K562 (cell line): ENCODE data around the gene IGF2BP1. TPM values are rescaled to one million over a fixed set of nuclear protein-coding genes. Genes with fewer than 3 reads are reported as not detected.

ENCODE experiments used
- ARID2 ChIP-seq: fragments of 450-650 bp; IDR thresholded peaks from 2 replicates; pipeline ENCODE4 v1.6.1; 2017; ENCODE audit warnings: antibody characterized with exemption, mild to moderate bottlenecking
- ETS2 ChIP-seq: IDR thresholded peaks from 2 replicates; pipeline ENCODE4 v1.6.1; 2016; ENCODE audit warnings: borderline replicate concordance, missing genetic modification characterization, mild to moderate bottlenecking, moderate library complexity, missing compliant biosample characterization; ENCODE audit not compliant: poor library complexity, severe bottlenecking
- GABPB1 ChIP-seq: sonication (generic); formaldehyde crosslinking; IDR thresholded peaks from 2 replicates; pipeline ENCODE4 v1.8.0; 2022; ENCODE audit warnings: mild to moderate bottlenecking, missing genetic modification reagents
- GABPB2 ChIP-seq: fragments of 250-450 bp; sonication (Bioruptor Pico); conservative IDR thresholded peaks from 2 replicates; pipeline ENCODE4 v1.5.1; 2021; ENCODE audit warnings: mild to moderate bottlenecking
- HDGF ChIP-seq: fragments of 450-650 bp; IDR thresholded peaks from 2 replicates; pipeline ENCODE4 v1.6.1; 2016
- HMGN3 ChIP-seq: IDR thresholded peaks from 2 replicates; pipeline ENCODE4 v1.6.1; 2011; ENCODE audit warnings: borderline replicate concordance, low read depth, mild to moderate bottlenecking, mixed read lengths, low read length; ENCODE audit not compliant: insufficient read length; ENCODE audit errors: extremely low read depth
- MCM2 ChIP-seq: fragments of 450-650 bp; IDR thresholded peaks from 2 replicates; pipeline ENCODE4 v1.6.1; 2017; ENCODE audit warnings: low read depth, mild to moderate bottlenecking
- NCOA6 ChIP-seq: fragments of 450-650 bp; IDR thresholded peaks from 2 replicates; pipeline ENCODE4 v1.6.1; 2017; ENCODE audit warnings: mild to moderate bottlenecking
- NR2C1 ChIP-seq, 2 experiments: fragments of 450-650 bp; IDR thresholded peaks; 2 replicates each; pipeline ENCODE4 v1.6.1; 2017; ENCODE audit warnings: mild to moderate bottlenecking in 2 of 2, antibody characterized with exemption in 1 of 2, inconsistent platforms in 1 of 2, missing compliant biosample characterization in 1 of 2, missing genetic modification characterization in 1 of 2
- NR4A1 ChIP-seq, 2 experiments: fragments of 250-450 bp in 1 of 2; fragments of 450-650 bp in 1 of 2; sonication (Bioruptor Pico) in 1 of 2; IDR thresholded peaks; 2 replicates each; pipeline versions ENCODE4 v1.4.0 to v1.6.1; 2016 to 2020; ENCODE audit warnings: mild to moderate bottlenecking in 2 of 2, missing compliant biosample characterization in 1 of 2, missing genetic modification characterization in 1 of 2, moderate library complexity in 1 of 2
- SETDB1 ChIP-seq: IDR thresholded peaks from one replicate; pipeline ENCODE4 v1.6.1; 2012; ENCODE audit warnings: low read length, control low read depth, inconsistent platforms
- SRSF9 ChIP-seq: fragments of 200-400 bp; formaldehyde crosslinking; IDR thresholded peaks from 2 replicates; pipeline ENCODE4 v1.6.1; 2017; ENCODE audit warnings: low read depth, low read length, borderline replicate concordance
- SUPT5H ChIP-seq: fragments of 450-650 bp; IDR thresholded peaks from 2 replicates; pipeline ENCODE4 v1.6.1; 2016
- TAF7 ChIP-seq: fragments of 450-650 bp; IDR thresholded peaks from 2 replicates; pipeline ENCODE4 v1.6.1; 2016; ENCODE audit warnings: missing genetic modification characterization, missing compliant biosample characterization
- TSC22D4 ChIP-seq: fragments of 450-650 bp; IDR thresholded peaks from 2 replicates; pipeline ENCODE4 v1.6.1; 2016; ENCODE audit warnings: missing genetic modification characterization, missing biosample characterization, control low read depth
- WHSC1 ChIP-seq: IDR thresholded peaks from one replicate; pipeline ENCODE4 v1.6.1; 2012; ENCODE audit warnings: low read length, control low read depth, inconsistent platforms
- XRCC5 ChIP-seq: fragments of 200-400 bp; formaldehyde crosslinking; IDR thresholded peaks from 2 replicates; pipeline ENCODE4 v1.6.1; 2017; ENCODE audit warnings: low read depth, mild to moderate bottlenecking, low read length
- ZBTB8A ChIP-seq: fragments of 450-650 bp; IDR thresholded peaks from 2 replicates; pipeline ENCODE4 v1.6.1; 2018; ENCODE audit warnings: mild to moderate bottlenecking, moderate library complexity; ENCODE audit not compliant: partially characterized antibody
- ZNF140 ChIP-seq: fragments of 250-450 bp; sonication (Bioruptor Pico); IDR thresholded peaks from 2 replicates; pipeline ENCODE4 v1.8.0; 2021; ENCODE audit warnings: moderate library complexity, mild to moderate bottlenecking, inconsistent platforms
- ZNF274 ChIP-seq: IDR thresholded peaks from 2 replicates; pipeline ENCODE4 v1.6.1; 2011; ENCODE audit warnings: low read depth, mild to moderate bottlenecking, low read length, moderate library complexity, borderline replicate concordance
- ZNF324 ChIP-seq: fragments of 250-450 bp; sonication (Bioruptor Pico); IDR thresholded peaks from 2 replicates; pipeline ENCODE4 v1.4.0; 2020; ENCODE audit warnings: mild to moderate bottlenecking
- ZNF408 ChIP-seq: fragments of 250-450 bp; sonication (Bioruptor Pico); IDR thresholded peaks from 2 replicates; pipeline ENCODE4 v1.4.0; 2020; ENCODE audit warnings: low read depth, mild to moderate bottlenecking, moderate library complexity
- ZNF507 ChIP-seq: conservative IDR thresholded peaks from 2 replicates; pipeline ENCODE4 v1.6.1; 2017; ENCODE audit warnings: missing genetic modification characterization, missing compliant biosample characterization
- ZNF79 ChIP-seq: fragments of 250-450 bp; sonication (Bioruptor Pico); IDR thresholded peaks from 2 replicates; pipeline ENCODE4 v1.4.0; 2020; ENCODE audit warnings: low read depth, mild to moderate bottlenecking, moderate library complexity
- polyA plus RNA-seq, 8 experiments: library from polyadenylated mRNA; depleted of rRNA in 4 of 8; stranded (reverse) in 5 of 8; unstranded in 3 of 8; fragments of >200 nt; fragmentation: Nextera tagmentation in 2 of 8; fragmentation: Illumina TruSeq in 1 of 8; extraction: Ambion mirVana in 2 of 8; extraction: Trizol in 1 of 8; gene quantifications; 2 replicates each; pipeline versions ENCODE4 v1.2.1 to v1.2.3, GENCODE V29; 2011 to 2014; ENCODE audit warnings: inconsistent platforms in 1 of 8, missing spikeins in 1 of 8
- total RNA-seq, 7 experiments: library from RNA; depleted of rRNA in 6 of 7; stranded (reverse); fragments of >200 nt in 6 of 7; fragmentation: Illumina TruSeq in 2 of 7; extraction: Trizol in 2 of 7; gene quantifications; 2 replicates each; pipeline versions ENCODE4 v1.2.1 to v1.2.3, GENCODE V29; 2011 to 2021; ENCODE audit warnings: low replicate concordance in 1 of 7
- TF ChIP-seq, protein P1 (sequence below): fragments of 250-450 bp; sonication (Bioruptor Pico); IDR thresholded peaks from 2 replicates; pipeline ENCODE4 v1.4.0; 2020; ENCODE audit warnings: borderline replicate concordance
- TF ChIP-seq, protein P2 (sequence below): sonication (generic); formaldehyde crosslinking; IDR thresholded peaks from 2 replicates; pipeline ENCODE4 v1.9.0; 2022; ENCODE audit warnings: mild to moderate bottlenecking, missing genetic modification reagents
- TF ChIP-seq, protein P3 (sequence below): fragments of 250-450 bp; sonication (Bioruptor Pico); IDR thresholded peaks from 2 replicates; pipeline ENCODE4 v1.5.1; 2021; ENCODE audit warnings: mild to moderate bottlenecking

Gene IGF2BP1
- total and polyA plus RNA-seq, 9 of the 15 experiments (the other 6 are each of a cell fraction or from before 2014, with no cell fraction given) = 13.0 to 318 (median 53.6) TPM

DNA sequence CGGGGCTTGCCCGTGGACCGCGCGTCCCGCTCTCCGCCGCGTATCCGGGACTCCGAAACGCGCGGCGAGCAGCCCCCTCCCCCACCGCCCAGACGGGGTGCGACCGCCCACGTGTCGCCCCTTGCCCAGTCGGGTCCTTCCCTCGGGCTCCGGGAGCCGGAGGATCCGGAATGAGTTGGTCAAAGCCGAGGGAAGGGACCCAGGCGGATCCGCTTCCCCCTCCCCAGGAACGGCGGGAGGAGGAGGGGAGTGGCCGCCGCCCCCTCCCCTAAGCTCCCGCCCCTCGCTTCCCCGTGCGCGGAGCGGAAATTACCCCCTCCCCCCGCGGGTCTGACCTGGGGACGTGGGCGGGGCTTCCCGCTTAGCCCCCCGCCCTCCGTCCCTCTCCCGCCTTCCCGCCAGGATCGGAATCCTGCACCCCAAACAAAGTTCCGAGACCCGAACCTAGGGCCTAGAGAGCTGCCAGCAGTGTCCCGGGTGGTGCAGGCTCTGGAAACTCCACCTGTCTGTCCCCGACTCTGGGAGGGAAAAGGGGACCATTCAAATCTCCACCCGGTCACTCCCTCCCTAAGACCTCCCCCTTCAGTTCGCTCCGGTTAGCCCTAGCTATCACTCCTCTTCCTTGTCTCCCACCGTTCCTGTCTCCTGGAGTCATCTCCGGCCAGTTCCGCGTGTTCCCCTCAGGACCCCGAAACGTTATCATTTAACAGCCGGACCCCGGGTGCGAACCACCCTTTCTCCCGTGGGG is 1.0 kb upstream of the IGF2BP1 start (continued):
- no peak for TF ChIP-seq TSC22D4 (tag)
- no peak for TF ChIP-seq ZNF140
- TF ChIP-seq ETS2 (tag) = no peak
- no peak for TF ChIP-seq ZNF274
- peak; percentile 75 for TF ChIP-seq HMGN3
- TF ChIP-seq ZBTB8A = no peak
- no peak for TF ChIP-seq ZNF324 (CRISPR knock-in tag)
- no peak for TF ChIP-seq SRSF9
- peak; percentile 28 for TF ChIP-seq SUPT5H
- no peak for TF ChIP-seq NCOA6
- TF ChIP-seq ZNF408 (CRISPR knock-in tag) = no peak
- TF ChIP-seq SETDB1 = no peak
- no peak for TF ChIP-seq XRCC5
- no peak for TF ChIP-seq HDGF
- no peak for TF ChIP-seq MCM2
- no peak for TF ChIP-seq NR4A1 (CRISPR knock-in tag; IDR thresholded peaks at IDR 0.05)
- no peak for TF ChIP-seq NR4A1 (tag; IDR thresholded peaks at IDR 0.05)
- TF ChIP-seq GABPB1 (CRISPR knock-in tag) = peak; percentile 75
- no peak for TF ChIP-seq TAF7 (tag)
- TF ChIP-seq, protein P1, sequence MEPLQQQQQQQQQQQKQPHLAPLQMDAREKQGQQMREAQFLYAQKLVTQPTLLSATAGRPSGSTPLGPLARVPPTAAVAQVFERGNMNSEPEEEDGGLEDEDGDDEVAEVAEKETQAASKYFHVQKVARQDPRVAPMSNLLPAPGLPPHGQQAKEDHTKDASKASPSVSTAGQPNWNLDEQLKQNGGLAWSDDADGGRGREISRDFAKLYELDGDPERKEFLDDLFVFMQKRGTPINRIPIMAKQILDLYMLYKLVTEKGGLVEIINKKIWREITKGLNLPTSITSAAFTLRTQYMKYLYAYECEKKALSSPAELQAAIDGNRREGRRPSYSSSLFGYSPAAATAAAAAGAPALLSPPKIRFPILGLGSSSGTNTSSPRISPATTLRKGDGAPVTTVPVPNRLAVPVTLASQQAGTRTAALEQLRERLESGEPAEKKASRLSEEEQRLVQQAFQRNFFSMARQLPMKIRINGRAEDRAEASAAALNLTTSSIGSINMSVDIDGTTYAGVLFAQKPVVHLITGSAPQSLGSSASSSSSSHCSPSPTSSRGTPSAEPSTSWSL (CRISPR knock-in tag) = no peak
- TF ChIP-seq ARID2 = no peak
- TF ChIP-seq NR2C1 (IDR thresholded peaks at IDR 0.05) = no peak
- TF ChIP-seq NR2C1 (tag; IDR thresholded peaks at IDR 0.05) = peak; percentile 53
- TF ChIP-seq, protein P2, sequence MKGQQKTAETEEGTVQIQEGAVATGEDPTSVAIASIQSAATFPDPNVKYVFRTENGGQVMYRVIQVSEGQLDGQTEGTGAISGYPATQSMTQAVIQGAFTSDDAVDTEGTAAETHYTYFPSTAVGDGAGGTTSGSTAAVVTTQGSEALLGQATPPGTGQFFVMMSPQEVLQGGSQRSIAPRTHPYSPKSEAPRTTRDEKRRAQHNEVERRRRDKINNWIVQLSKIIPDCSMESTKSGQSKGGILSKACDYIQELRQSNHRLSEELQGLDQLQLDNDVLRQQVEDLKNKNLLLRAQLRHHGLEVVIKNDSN (CRISPR knock-in tag) = peak; percentile 91
- TF ChIP-seq GABPB2 (CRISPR knock-in tag) = no peak
- TF ChIP-seq, protein P3, sequence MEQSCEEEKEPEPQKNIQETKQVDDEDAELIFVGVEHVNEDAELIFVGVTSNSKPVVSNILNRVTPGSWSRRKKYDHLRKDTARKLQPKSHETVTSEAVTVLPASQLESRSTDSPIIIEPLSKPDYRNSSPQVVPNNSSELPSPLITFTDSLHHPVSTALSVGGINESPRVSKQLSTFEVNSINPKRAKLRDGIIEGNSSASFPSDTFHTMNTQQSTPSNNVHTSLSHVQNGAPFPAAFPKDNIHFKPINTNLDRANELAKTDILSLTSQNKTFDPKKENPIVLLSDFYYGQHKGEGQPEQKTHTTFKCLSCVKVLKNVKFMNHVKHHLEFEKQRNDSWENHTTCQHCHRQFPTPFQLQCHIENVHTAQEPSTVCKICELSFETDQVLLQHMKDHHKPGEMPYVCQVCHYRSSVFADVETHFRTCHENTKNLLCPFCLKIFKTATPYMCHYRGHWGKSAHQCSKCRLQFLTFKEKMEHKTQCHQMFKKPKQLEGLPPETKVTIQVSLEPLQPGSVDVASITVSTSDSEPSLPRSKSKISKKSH (CRISPR knock-in tag) = no peak
- no peak for TF ChIP-seq ZNF79 (CRISPR knock-in tag)
- no peak for TF ChIP-seq ZNF507 (tag)
- no peak for TF ChIP-seq WHSC1
